Measurements from ENCODE around the gene RASGEF1B.

Gene RASGEF1B

GRCh38 chr4:81397635-81398034 is 74.1 kb downstream of the RASGEF1B start:
- no peak for DNase-seq (ENCODE audit: low spot score)

DNA sequence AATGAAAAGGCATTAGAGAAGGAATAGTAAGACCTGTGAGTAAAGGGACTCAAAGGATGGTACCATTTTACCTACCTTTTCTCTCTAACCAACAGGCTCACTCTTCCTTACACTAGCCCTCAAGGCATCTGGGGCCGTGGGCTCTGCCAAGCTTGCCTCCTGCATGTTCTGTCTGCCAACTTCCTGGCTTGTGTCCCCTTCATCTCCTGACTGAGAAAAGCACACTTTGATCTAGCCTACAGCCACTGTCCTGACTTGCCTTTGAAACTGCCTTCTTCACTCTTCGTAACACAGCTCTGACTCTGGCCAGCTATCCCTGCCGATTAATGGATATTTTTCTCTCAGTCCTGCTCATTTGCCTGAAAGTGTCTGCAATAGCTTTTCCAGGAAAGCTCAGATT is 76.5 kb downstream of the RASGEF1B start:
- DNase-seq (ENCODE audit: low spot score), result no peak

DNA sequence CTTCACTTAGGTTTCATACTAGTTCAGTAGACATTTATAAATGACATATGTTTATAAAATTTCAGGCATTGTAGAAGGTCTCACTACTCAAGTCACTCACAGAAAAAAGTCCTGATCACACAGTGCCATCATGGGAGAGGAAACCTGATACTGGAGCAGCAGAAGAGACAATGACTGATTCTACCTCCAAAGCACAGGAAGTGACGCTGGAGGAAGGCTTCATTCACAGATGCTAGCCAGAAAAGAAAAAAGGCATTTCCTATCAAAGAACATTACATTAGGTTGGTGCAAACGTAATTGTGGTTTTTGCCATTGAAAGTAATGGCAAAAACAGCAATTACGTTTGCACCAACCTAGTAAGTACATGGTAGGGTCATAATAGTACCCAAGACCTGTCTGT is 79.5 kb downstream of the RASGEF1B start:
- DNase-seq (ENCODE audit: low spot score), result no peak

DNA sequence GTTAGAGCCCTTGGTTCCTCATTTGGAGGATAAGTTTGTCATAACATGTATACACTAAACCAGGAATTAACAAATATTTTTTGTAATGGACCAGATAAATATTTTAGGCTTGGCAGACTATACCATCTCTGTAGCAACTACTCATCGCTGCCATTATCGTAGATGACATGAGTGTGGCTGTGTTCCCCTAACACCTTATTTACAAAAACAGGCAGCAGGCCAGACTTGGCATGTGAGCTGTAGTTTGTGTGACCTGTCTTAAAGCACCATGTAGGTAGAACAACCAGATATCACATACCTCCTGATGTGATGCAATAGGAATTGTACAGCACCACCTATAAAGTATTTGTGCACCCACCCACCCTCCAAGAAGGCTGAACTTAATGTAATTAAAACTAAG is 82.0 kb downstream of the RASGEF1B start:
- DNase-seq (ENCODE audit: low spot score), result no peak

- DNase-seq (ENCODE audit: low spot score), result no peak
Observed at GRCh38 chr4:81380437-81380836, 91.3 kb downstream of the RASGEF1B start.

GRCh38 chr4:81378386-81378785 is 93.3 kb downstream of the RASGEF1B start:
- no peak for DNase-seq (ENCODE audit: low spot score)

DNA sequence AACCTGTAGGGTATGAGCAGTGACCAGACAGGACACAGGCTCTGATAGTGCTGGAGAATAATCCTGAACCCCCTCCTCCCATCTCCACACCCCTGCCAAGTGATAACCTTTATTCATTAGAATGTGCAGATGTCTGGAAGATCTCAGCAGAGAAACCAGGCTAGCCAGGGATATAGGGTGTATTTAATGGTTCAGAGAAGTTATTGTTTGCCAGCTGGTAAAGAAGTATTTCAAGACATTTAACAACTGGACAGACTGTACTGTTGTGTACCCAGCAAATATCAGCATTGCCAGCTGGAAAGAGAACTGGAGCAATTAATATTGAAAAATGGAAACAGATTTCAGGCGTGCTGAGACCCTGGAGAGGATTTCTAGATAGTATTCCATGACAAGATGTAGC is 94.5 kb downstream of the RASGEF1B start:
- no peak for DNase-seq (ENCODE audit: low spot score)

DNA sequence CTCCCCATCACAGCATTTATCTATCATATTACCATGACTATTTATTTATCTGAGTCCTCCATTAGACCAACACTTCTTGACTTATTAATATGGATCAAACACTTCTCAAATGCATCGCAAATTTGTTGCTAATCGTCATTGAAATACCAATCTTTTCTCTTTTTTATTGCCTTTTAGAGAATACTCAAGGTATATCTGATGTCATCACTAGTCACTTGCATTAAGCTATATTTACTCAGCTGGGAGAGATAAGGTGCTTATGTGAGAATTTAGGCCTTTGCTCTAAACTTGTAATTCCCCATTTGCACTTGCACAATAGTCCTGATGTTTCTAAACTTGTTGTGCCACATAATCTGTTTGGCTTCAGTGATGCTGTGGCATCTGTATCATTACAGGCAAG is 95.0 kb downstream of the RASGEF1B start:
- DNase-seq (ENCODE audit: low spot score), result no peak
